SK-N-MC (cell line): ENCODE results near the gene PIGS.

Source experiments
- DNase-seq: peaks from one replicate; pipeline ENCODE4 v3.0.0-alpha.2; 2011; ENCODE audit warnings: low read depth, low spot score
- H3K27ac ChIP-seq: fragments of 200-600 bp; sonication (generic); 2 replicates; pipeline ENCODE4 v1.5.1; 2016; ENCODE audit warnings: mixed run types
- H3K36me3 ChIP-seq: fragments of 200-600 bp; sonication (generic); 2 replicates; pipeline ENCODE4 v1.6.1; 2017; ENCODE audit warnings: antibody characterized with exemption, low read length, mixed read lengths; ENCODE audit not compliant: insufficient read depth
- H3K4me3 ChIP-seq: fragments of 200-600 bp; sonication (generic); 2 replicates; pipeline ENCODE4 v1.5.1; 2016
- H3K9ac ChIP-seq: fragments of 200-600 bp; sonication (generic); 2 replicates; pipeline ENCODE4 v1.8.0; 2017; ENCODE audit warnings: mixed run types, mixed read lengths; ENCODE audit not compliant: insufficient read length
- H3K9me3 ChIP-seq: fragments of 200-600 bp; sonication (generic); 2 replicates; pipeline ENCODE4 v1.6.1; 2017; ENCODE audit warnings: low read depth, mild to moderate bottlenecking, antibody characterized with exemption, low read length, moderate library complexity, mixed read lengths
- EZH2 ChIP-seq: fragments of 200-600 bp; sonication (generic); IDR thresholded peaks from one replicate; pipeline ENCODE4 v1.6.1; 2017; ENCODE audit warnings: antibody characterized with exemption
- FOXP2 ChIP-seq: optimal IDR thresholded peaks from 2 replicates; pipeline ENCODE3; 2011; ENCODE audit warnings: mild to moderate bottlenecking, moderate library complexity; ENCODE audit not compliant: insufficient read depth; ENCODE audit errors: extremely low read length, control extremely low read depth
- POLR2AphosphoS5 ChIP-seq: IDR thresholded peaks from 2 replicates; pipeline ENCODE4 v1.6.1; 2012; ENCODE audit warnings: mild to moderate bottlenecking, low read depth, low read length, borderline replicate concordance

PIGS gene

DNA sequence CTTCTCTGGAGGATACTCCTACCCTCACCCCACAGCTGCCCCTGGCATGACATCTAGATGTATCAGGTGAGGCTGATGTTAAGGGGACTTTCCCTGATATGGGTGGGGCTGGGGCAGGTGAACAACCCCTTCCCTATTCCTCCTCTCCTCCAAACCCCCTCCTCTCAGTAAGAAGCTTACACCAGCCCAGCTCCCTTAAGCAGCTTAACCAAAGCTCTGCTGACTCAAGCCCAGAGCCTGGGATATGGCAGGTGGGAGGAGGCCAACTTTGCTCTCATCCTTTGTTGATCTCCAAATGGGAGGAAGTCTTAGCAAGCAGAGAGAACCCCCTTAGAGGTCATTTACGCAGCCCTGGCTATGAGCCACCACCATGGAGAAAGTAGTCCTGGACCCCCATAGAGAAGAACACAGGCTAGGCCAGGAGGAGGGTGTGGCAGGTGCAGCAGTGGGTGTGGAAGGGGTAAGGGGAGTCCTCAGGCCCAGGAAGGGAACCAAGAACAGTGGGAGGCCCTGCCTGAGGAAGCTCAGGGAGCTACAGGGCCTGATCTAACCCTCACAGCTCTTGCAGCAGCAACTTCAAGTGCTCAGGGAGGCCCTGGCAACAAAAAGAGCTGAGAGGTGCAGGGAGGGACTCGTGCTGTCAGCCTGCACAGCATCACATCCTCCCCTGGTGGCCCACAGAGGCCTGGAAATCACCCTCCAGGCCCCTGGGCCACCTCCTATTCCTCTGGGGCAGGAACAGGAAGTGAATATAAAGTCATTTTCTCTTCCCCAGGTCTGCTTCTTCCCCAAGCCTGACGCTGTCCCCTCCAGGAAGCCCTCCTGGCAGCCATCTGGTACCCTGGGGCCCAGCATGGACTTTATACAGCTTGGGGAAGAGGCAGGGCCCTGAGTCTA, 21.8 kb downstream of the PIGS start:
- no peak for DNase-seq
- Histone ChIP-seq H3K9ac (no peak overlapping the region), H3K4me3 (no peak overlapping the region), H3K9me3 (no peaks in the 10 kb centered on the region), H3K27ac (no peak overlapping the region), H3K36me3 (peaks cover 5% of the 10 kb centered on the region; the same call in 1 of the 2 replicates)
- TF ChIP-seq EZH2 (no peak), POLR2AphosphoS5 (no peak)

DNA sequence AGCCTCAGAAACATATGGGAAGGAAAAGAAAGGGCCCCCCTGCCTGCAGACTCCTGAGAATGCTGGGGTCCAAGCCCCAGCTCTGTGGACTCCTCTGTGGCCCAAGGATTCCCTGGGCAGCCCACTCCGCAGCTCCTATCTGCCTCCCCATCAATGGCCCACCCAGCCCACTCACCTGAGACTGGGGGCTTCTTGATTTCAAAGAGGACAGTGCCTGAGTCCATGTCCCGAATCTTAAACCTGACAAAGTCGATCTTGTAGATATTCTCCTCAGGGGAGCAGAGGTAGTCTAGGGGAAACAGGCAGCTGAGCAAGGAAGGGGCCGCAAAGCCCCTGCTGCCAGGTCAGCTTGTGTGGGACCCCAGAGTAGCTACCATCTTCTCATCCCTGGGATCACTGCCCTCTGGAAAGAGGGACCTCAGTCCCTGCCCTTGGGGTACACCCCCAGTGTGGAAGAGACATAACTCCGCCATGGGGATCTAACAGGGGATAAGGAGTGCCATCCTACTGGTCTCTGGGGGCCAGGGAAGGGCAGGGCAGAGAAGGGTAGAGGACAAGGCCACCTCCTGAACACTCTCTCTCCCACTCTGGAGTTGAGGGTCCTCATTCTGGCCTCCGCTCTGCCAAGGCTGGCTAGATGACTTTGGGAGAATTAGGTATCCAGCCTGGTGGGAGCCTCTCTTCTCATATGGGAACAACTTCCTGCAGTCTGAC, 22.8 kb downstream of the PIGS start:
- no peak overlapping the region for H3K27ac ChIP-seq
- no peak for DNase-seq
- H3K36me3 ChIP-seq: peaks cover 2% of the 10 kb centered on the region; the same call in 1 of the 2 replicates
- no peak overlapping the region for H3K4me3 ChIP-seq
- TF ChIP-seq FOXP2 (no peak), EZH2 (no peak), POLR2AphosphoS5 (no peak)
- no peak overlapping the region for H3K9ac ChIP-seq
- H3K9me3 ChIP-seq: no peaks in the 10 kb centered on the region

DNA sequence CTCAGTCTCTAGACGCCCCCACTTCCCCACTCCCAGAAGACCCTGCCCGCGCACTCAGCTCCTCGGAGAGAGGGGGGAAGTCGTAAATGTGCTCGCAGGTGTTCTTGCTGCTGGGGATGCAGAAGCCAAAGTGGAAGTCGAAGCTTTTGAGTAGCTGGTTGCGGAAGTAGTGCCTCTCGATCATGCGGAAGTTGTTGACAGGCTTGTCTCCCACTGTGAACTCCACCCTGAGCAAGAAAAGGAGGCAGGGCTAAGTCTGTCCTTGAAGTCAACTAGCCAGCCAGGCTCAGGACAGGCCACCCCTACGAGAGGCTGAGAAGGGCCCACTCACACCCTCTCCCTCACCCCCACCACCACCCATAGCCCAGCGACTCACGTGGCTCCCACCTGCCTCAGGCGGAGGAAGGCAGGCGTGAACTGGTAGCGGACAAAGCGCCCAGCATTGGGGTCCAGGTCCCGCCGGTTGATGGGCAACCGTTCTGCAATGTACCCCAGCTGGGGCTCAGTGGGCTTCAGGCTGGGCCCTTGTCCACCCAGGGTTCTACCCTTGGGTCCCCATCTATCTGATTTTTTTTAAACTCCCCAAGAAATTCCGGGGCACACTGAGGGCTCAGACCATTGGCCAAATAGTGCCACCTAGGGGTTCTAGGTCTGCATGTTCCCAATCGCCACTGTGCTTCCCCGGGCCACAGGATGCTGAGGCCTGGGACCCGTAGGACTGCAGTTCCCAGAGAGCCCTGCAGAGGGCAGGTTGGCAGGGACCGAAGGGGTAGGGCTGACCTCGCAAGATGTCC, 23.5 kb downstream of the PIGS start:
- H3K4me3 ChIP-seq: no peak overlapping the region

DNA sequence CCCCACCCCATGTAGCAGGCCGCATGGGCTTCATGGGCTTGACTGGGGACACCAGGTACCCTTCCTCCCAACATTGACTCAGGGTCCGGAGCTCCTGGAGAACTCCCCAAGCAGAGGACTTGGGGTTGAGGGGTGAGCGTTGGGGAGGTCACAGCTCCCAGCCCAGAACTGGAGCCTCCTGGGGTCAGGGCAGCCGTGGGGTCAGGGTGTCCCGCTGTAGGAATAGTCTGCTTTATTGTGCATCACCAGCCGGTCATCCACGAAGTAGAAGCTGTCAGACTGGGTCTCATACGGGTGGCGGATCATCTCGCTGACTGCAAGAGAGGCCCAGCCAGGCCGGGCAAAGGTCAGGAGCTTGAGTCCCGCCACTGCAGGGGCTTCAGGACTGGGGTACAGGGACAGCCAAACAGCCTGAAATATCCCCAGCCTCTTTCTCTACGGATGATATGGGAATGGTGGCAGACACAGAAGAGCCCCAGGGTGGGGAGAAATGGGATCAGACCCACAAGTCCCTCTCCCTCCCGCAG, 24.2 kb downstream of the PIGS start:
- no peak for DNase-seq
- Histone ChIP-seq H3K36me3 (no peaks in the 10 kb centered on the region; the same call in 1 of the 2 replicates), H3K9me3 (no peaks in the 10 kb centered on the region), H3K27ac (no peak overlapping the region), H3K4me3 (no peak overlapping the region), H3K9ac (no peak overlapping the region)
- TF ChIP-seq POLR2AphosphoS5 (no peak), FOXP2 (no peak), EZH2 (no peak)

More for the DNA sequence above, 23.5 kb downstream of the PIGS start:
- no peaks in the 10 kb centered on the region for H3K9me3 ChIP-seq
- DNase-seq: no peak
- H3K36me3 ChIP-seq: no peaks in the 10 kb centered on the region; the same call in 1 of the 2 replicates
- TF ChIP-seq POLR2AphosphoS5 (no peak), EZH2 (no peak), FOXP2 (no peak)
- H3K27ac ChIP-seq: no peak overlapping the region
- H3K9ac ChIP-seq: no peak overlapping the region

DNA sequence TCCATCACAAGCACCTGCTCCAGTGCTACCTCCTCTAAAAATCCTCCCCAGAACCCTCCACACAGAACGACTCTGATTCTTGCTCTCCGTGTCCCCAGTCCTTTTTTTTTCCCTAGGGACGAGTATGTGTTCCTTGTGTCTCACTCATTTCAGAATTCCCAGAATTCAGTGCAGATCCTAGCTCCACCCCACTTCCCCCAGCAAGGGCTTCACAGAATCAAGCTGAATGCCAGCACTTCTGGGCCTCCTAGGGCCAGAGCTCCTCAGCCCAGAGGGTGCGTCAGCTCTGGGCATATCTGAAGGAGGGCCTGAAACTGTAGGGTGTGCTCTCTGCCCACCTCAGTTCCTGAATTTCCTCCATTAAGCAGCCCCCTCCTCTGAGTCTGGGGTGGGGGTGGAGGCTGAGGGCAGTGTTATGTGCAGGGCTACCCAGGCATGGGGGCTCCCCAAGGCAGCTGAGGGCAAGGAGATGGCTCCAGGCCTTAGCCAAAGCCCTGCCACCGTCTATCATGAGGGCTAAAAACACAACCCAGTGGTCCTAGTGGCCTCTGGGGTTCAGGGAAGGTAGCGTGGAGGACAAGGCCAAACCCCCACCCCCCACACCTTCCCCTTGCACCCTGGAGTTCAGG, 25.4 kb downstream of the PIGS start:
- H3K36me3 ChIP-seq: no peaks in the 10 kb centered on the region; the same call in 1 of the 2 replicates
- DNase-seq: no peak
- TF ChIP-seq EZH2 (no peak), FOXP2 (no peak), POLR2AphosphoS5 (no peak)
- no peak overlapping the region for H3K9ac ChIP-seq
- H3K27ac ChIP-seq: no peak overlapping the region
- no peaks in the 10 kb centered on the region for H3K9me3 ChIP-seq
- no peak overlapping the region for H3K4me3 ChIP-seq

DNA sequence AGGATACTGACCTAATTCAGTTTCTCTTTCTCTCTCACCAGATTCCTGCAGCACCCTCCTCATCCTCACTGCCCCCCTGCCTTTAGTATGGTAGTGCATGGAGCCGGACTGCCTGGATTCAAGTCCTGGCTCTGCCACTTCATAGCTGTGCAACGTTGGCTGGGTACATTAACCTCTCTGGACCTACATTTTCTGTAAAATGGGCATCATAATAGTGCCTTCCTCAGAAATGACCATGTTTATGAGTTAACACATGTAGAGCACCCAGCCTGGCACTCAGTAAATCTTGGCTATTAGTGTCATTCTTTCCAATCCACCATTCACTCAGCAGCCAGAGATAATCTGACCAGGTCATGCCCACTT, 26.2 kb downstream of the PIGS start:
- Histone ChIP-seq H3K9me3 (no peaks in the 10 kb centered on the region), H3K9ac (no peak overlapping the region), H3K27ac (no peak overlapping the region), H3K36me3 (no peaks in the 10 kb centered on the region; the same call in 1 of the 2 replicates), H3K4me3 (no peak overlapping the region)
- no peak for DNase-seq
- TF ChIP-seq FOXP2 (no peak), EZH2 (no peak)

DNA sequence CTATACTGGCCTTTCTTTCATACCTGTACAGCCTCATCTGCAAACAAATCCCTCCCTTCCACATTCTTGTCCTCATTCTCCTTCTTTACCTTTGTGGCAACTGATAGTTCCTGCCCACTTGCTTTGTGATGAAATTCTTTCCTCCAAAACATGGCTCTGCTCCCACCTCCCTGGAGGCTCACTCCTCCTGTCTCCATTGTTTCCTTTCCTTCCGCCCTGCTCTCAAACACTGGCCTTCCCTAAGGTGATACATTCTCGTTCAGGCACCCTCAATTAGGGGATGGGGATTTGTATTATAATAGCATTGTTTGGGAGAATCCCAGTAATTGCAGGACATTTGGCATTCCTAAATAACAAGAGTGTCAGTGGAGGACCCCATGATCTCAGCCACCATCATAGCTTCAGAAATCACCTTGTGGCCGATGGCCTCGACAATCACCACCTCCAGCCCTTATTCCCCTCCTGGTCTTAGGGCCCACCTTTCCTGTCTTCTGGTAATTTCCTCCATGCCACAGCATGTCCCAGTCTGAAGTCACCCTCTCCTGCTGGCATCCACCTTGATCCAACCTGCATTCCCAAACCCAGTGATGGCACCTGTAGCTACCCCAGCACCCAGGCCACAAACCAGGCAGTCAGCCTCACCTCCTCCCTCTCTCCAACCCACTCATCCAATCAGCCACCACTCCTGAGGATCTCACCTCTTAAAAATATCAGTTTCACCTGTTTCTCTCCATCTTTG, 26.8 kb downstream of the PIGS start:
- Histone ChIP-seq H3K27ac (no peak overlapping the region), H3K4me3 (no peak overlapping the region), H3K9ac (no peak overlapping the region), H3K36me3 (no peaks in the 10 kb centered on the region; the same call in 1 of the 2 replicates), H3K9me3 (no peaks in the 10 kb centered on the region)
- TF ChIP-seq EZH2: no peak
- no peak for TF ChIP-seq POLR2AphosphoS5
- TF ChIP-seq FOXP2: no peak
- no peak for DNase-seq
